HCT116 (cell line): ENCODE data around the gene GRIK3.

ENCODE experiments used
- CEBPB ChIP-seq: IDR thresholded peaks from 2 replicates; pipeline ENCODE4 v1.6.1; 2012; ENCODE audit warnings: low read depth
- EGR1 ChIP-seq: IDR thresholded peaks from 2 replicates; pipeline ENCODE4 v1.6.1; 2012; ENCODE audit warnings: low read depth
- ELF1 ChIP-seq: IDR thresholded peaks from 2 replicates; pipeline ENCODE4 v1.6.1; 2012; ENCODE audit warnings: low read depth, borderline replicate concordance
- EZH2 ChIP-seq: fragments of 200-600 bp; sonication (generic); IDR thresholded peaks from 2 replicates; pipeline ENCODE4 v1.6.1; 2017; ENCODE audit warnings: antibody characterized with exemption, mixed run types
- EZH2phosphoT487 ChIP-seq: fragments of 200-600 bp; IDR thresholded peaks from 2 replicates; pipeline ENCODE4 v1.6.1; 2018; ENCODE audit warnings: antibody characterized with exemption, borderline replicate concordance
- POLR2A ChIP-seq: IDR thresholded peaks from 2 replicates; pipeline ENCODE4 v1.7.0; 2011; ENCODE audit warnings: borderline replicate concordance; ENCODE audit not compliant: insufficient read depth, insufficient read length; ENCODE audit errors: extremely low read depth
- POLR2AphosphoS5 ChIP-seq: IDR thresholded peaks from 2 replicates; pipeline ENCODE4 v1.6.1; 2011; ENCODE audit warnings: mild to moderate bottlenecking, low read depth, low read length, moderate library complexity
- RAD21 ChIP-seq: IDR thresholded peaks from 2 replicates; pipeline ENCODE4 v1.6.1; 2012; ENCODE audit warnings: low read depth, mild to moderate bottlenecking
- SIN3A ChIP-seq: IDR thresholded peaks from 2 replicates; pipeline ENCODE4 v1.6.1; 2012; ENCODE audit warnings: low read depth
- SP1 ChIP-seq: IDR thresholded peaks from 2 replicates; pipeline ENCODE4 v1.6.1; 2012; ENCODE audit warnings: low read depth
- YY1 ChIP-seq: IDR thresholded peaks from 2 replicates; pipeline ENCODE4 v1.6.1; 2011; ENCODE audit warnings: low read length, low read depth, moderate library complexity, mild to moderate bottlenecking; ENCODE audit not compliant: insufficient replicate concordance; ENCODE audit errors: extremely low read depth
- ZNF274 ChIP-seq: fragments of 200-500 bp; sonication (Bioruptor generic); IDR thresholded peaks from 2 replicates; pipeline ENCODE4 v1.6.1; 2014; ENCODE audit warnings: mild to moderate bottlenecking, low read depth, low read length, inconsistent platforms
- TF ChIP-seq, protein P1 (sequence below), 3 experiments: fragments of 200-600 bp in 1 of 3; sonication (generic) in 1 of 3; IDR thresholded peaks in 2 of 3; conservative IDR thresholded peaks in 1 of 3; 2 replicates each; pipeline ENCODE4 v1.5.1; 2012 to 2017; ENCODE audit warnings: low read depth in 2 of 3, low read length in 2 of 3, antibody characterized with exemption in 1 of 3, borderline replicate concordance in 1 of 3, control low read depth in 1 of 3, mild to moderate bottlenecking in 1 of 3, mixed read lengths in 1 of 3, mixed run types in 1 of 3, moderate library complexity in 1 of 3; ENCODE audit not compliant: insufficient read depth in 1 of 3
- TF ChIP-seq, protein P2 (sequence below): IDR thresholded peaks from 2 replicates; pipeline ENCODE4 v1.6.1; 2011; ENCODE audit warnings: mild to moderate bottlenecking, low read length, moderate library complexity; ENCODE audit not compliant: insufficient replicate concordance; ENCODE audit errors: extremely low read depth

DNA sequence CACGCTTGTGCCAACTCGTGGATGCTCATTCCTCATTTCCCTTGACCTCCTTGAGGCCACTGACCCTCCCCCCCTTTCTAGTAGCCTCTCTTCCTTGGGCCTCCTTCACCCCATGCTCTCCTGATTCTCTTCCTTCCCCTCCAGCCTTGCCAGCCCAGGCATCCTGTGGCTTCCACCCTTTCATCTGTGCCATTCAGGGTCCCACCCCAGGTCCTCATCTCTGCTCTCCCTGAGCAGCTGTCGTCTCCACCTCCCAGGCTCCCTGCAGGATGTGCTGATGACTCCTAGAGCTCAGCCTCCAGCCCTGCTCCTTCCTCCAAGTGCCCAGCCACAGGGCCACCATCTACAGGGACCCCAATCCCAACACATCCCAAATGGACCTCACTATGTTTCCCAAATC lies 197.4 kb downstream of the GRIK3 start:
- TF ChIP-seq CEBPB (no peak), ZNF274 (no peak), EZH2 (no peak), POLR2A (no peak), POLR2AphosphoS5 (no peak), SP1 (no peak), SIN3A (no peak), EZH2phosphoT487 (no peak), YY1 (no peak), EGR1 (no peak), ELF1 (no peak), RAD21 (no peak)
- TF ChIP-seq, protein P1, sequence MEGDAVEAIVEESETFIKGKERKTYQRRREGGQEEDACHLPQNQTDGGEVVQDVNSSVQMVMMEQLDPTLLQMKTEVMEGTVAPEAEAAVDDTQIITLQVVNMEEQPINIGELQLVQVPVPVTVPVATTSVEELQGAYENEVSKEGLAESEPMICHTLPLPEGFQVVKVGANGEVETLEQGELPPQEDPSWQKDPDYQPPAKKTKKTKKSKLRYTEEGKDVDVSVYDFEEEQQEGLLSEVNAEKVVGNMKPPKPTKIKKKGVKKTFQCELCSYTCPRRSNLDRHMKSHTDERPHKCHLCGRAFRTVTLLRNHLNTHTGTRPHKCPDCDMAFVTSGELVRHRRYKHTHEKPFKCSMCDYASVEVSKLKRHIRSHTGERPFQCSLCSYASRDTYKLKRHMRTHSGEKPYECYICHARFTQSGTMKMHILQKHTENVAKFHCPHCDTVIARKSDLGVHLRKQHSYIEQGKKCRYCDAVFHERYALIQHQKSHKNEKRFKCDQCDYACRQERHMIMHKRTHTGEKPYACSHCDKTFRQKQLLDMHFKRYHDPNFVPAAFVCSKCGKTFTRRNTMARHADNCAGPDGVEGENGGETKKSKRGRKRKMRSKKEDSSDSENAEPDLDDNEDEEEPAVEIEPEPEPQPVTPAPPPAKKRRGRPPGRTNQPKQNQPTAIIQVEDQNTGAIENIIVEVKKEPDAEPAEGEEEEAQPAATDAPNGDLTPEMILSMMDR (IDR thresholded peaks at IDR 0.05 in 2 of 3, conservative IDR thresholded peaks at IDR 0.05 in 1 of 3; ENCODE audit: borderline replicate concordance in 1 of 3, insufficient read depth in 1 of 3, low read depth in 2 of 3, low read length in 2 of 3): no peak
- TF ChIP-seq, protein P2, sequence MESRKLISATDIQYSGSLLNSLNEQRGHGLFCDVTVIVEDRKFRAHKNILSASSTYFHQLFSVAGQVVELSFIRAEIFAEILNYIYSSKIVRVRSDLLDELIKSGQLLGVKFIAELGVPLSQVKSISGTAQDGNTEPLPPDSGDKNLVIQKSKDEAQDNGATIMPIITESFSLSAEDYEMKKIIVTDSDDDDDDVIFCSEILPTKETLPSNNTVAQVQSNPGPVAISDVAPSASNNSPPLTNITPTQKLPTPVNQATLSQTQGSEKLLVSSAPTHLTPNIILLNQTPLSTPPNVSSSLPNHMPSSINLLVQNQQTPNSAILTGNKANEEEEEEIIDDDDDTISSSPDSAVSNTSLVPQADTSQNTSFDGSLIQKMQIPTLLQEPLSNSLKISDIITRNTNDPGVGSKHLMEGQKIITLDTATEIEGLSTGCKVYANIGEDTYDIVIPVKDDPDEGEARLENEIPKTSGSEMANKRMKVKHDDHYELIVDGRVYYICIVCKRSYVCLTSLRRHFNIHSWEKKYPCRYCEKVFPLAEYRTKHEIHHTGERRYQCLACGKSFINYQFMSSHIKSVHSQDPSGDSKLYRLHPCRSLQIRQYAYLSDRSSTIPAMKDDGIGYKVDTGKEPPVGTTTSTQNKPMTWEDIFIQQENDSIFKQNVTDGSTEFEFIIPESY: no peak
